GM23338 (cell line): ENCODE data around the gene RAB43. TPM values are rescaled to one million over a fixed set of nuclear protein-coding genes. Genes with fewer than 3 reads are reported as not detected.
"Not testable (repeated sequence)": the region's sequence is repeated elsewhere in the genome, so short reads cannot be mapped to it uniquely, and the experiment has no call there.

Source experiments
- ATAC-seq: fragments of 200-7000 bp; cut with Tn5 transposase; 3 replicates; pipeline ENCODE4 v1.9.1; 2020
- DNase-seq: peaks from one replicate; pipeline ENCODE4 v3.0.0-alpha.2; 2015; ENCODE audit warnings: low spot score
- H2AFZ ChIP-seq: fragments of 200-600 bp; sonication (generic); 2 replicates; pipeline ENCODE4 v1.8.0; 2016; ENCODE audit warnings: antibody characterized with exemption, mild to moderate bottlenecking, moderate library complexity
- H3F3A ChIP-seq: fragments of 200-600 bp; sonication (generic); replicated peaks from 2 replicates; pipeline ENCODE4 v1.8.0; 2017; ENCODE audit warnings: antibody characterized with exemption, mixed run types, low read depth
- H3K27ac ChIP-seq: fragments of 200-600 bp; sonication (generic); 2 replicates; pipeline ENCODE4 v1.6.1; 2016; ENCODE audit warnings: low read depth
- H3K27me3 ChIP-seq: fragments of 200-600 bp; sonication (generic); 2 replicates; pipeline ENCODE4 v1.8.0; 2016; ENCODE audit warnings: mild to moderate bottlenecking, mixed run types, moderate library complexity; ENCODE audit not compliant: insufficient read depth
- H3K36me3 ChIP-seq: fragments of 200-600 bp; sonication (generic); 2 replicates; pipeline ENCODE4 v1.8.0; 2016; ENCODE audit warnings: mild to moderate bottlenecking; ENCODE audit not compliant: insufficient read depth
- H3K4me1 ChIP-seq: fragments of 200-600 bp; sonication (generic); 2 replicates; pipeline ENCODE4 v1.8.0; 2016; ENCODE audit warnings: mild to moderate bottlenecking, moderate library complexity; ENCODE audit not compliant: insufficient read depth
- H3K4me2 ChIP-seq: fragments of 200-600 bp; sonication (generic); 2 replicates; pipeline ENCODE4 v1.7.1; 2017; ENCODE audit warnings: mixed run types
- H3K4me3 ChIP-seq: fragments of 200-600 bp; sonication (generic); 2 replicates; pipeline ENCODE4 v1.6.1; 2016; ENCODE audit warnings: mixed run types
- H3K79me2 ChIP-seq: fragments of 200-600 bp; sonication (generic); replicated peaks from 2 replicates; pipeline ENCODE4 v1.8.0; 2017; ENCODE audit warnings: mild to moderate bottlenecking; ENCODE audit not compliant: insufficient read depth
- H3K9me2 ChIP-seq: fragments of 200-600 bp; sonication (generic); 2 replicates; pipeline ENCODE4 v1.8.0; 2017; ENCODE audit not compliant: insufficient read depth
- H4K20me1 ChIP-seq: fragments of 200-600 bp; sonication (generic); replicated peaks from 2 replicates; pipeline ENCODE4 v1.8.0; 2017; ENCODE audit warnings: mild to moderate bottlenecking; ENCODE audit not compliant: insufficient read depth
- H3K27ac Mint-ChIP-seq: 2 replicates; pipeline ENCODE4 v1.8.0; 2020; ENCODE audit warnings: inconsistent platforms, mild to moderate bottlenecking, moderate library complexity, mixed read lengths
- H3K27me3 Mint-ChIP-seq: 3 replicates; pipeline ENCODE4 v1.8.0; 2022; ENCODE audit warnings: low read depth, mild to moderate bottlenecking, moderate library complexity, mixed read lengths, inconsistent platforms; ENCODE audit not compliant: insufficient read depth, poor library complexity
- H3K36me3 Mint-ChIP-seq: 3 replicates; pipeline ENCODE4 v1.8.0; 2021; ENCODE audit warnings: low read depth, mild to moderate bottlenecking, inconsistent platforms, moderate library complexity, mixed read lengths
- H3K4me1 Mint-ChIP-seq: 3 replicates; pipeline ENCODE4 v1.8.0; 2020; ENCODE audit warnings: mild to moderate bottlenecking, inconsistent platforms, mixed read lengths
- H3K4me3 Mint-ChIP-seq: 3 replicates; pipeline ENCODE4 v1.8.0; 2021; ENCODE audit warnings: moderate library complexity, mild to moderate bottlenecking, inconsistent platforms, mixed read lengths
- H3K9me3 Mint-ChIP-seq: 3 replicates; pipeline ENCODE4 v1.8.0; 2020; ENCODE audit warnings: moderate library complexity, mild to moderate bottlenecking, inconsistent platforms, mixed read lengths
- ETS1 ChIP-seq: IDR thresholded peaks from 2 replicates; pipeline ENCODE4 v1.6.1; 2016; ENCODE audit warnings: antibody characterized with exemption
- EZH2 ChIP-seq: fragments of 200-600 bp; sonication (generic); IDR thresholded peaks from one replicate; pipeline ENCODE4 v1.8.0; 2017; ENCODE audit warnings: antibody characterized with exemption, mild to moderate bottlenecking, low read depth; ENCODE audit not compliant: unreplicated experiment
- POLR2AphosphoS5 ChIP-seq: IDR thresholded peaks from 2 replicates; pipeline ENCODE4 v1.6.1; 2016; ENCODE audit warnings: antibody characterized with exemption, low read depth
- REST ChIP-seq: IDR thresholded peaks from one replicate; pipeline ENCODE4 v1.6.1; 2018; ENCODE audit warnings: antibody characterized with exemption; ENCODE audit not compliant: unreplicated experiment
- STAT1 ChIP-seq: IDR thresholded peaks from one replicate; pipeline ENCODE4 v1.6.1; 2016; ENCODE audit warnings: antibody characterized with exemption; ENCODE audit not compliant: unreplicated experiment
- ZNF331 ChIP-seq: fragments of 250-450 bp; sonication (Bioruptor Pico); IDR thresholded peaks from 2 replicates; pipeline ENCODE4 v1.5.0; 2020; ENCODE audit warnings: low read depth, mild to moderate bottlenecking, moderate library complexity
- polyA plus RNA-seq: library from polyadenylated mRNA; unstranded; fragments of >200 nt; fragmentation: Nextera tagmentation; extraction: Ambion mirVana; gene quantifications from 2 replicates; pipeline ENCODE4 v1.2.1, GENCODE V29; 2016
- total RNA-seq: library from RNA; depleted of rRNA; stranded (reverse); fragments of >200 nt; shearing (Covaris generic); gene quantifications from 2 replicates; pipeline ENCODE4 v1.2.3, GENCODE V29; 2014

The RAB43 gene
- total and polyA plus RNA-seq, 2 experiments from 2014 or later, result 5.7 to 37.0 TPM

DNA sequence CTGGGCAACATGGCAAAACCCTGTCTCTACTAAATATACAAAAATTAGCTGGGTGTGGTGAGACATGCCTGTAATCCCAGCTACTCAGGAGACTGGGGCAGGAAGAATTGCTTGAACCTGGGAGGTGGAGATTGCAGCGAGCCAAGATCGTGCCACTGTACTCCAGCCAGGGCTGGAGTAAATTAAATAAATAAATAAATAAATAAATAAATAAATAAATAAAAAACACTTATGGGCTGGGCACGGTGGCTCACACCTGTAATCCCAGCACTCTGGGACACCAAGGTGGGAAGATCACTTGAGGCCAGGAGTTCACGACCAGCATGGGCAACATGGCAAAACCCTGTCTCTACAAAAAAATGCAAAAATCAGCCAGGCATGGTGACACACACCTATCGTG lies 19.4 kb upstream of the RAB43 start:
- H3K9me2 ChIP-seq, H3K36me3 ChIP-seq, H2AFZ ChIP-seq, H3K4me2 ChIP-seq, H3K27ac Mint-ChIP-seq, H3K4me3 ChIP-seq, H3K4me1 ChIP-seq, H3K27me3 Mint-ChIP-seq, DNase-seq, H4K20me1 ChIP-seq, H3K79me2 ChIP-seq, H3K27ac ChIP-seq, H3K9me3 Mint-ChIP-seq, ATAC-seq, H3F3A ChIP-seq, H3K4me1 Mint-ChIP-seq, H3K27me3 ChIP-seq, H3K4me3 Mint-ChIP-seq: not testable (repeated sequence)
- peaks cover 16% of the 10 kb centered on the region for H3K36me3 Mint-ChIP-seq

GRCh38 chr3:129139911-129140310 lies 18.3 kb upstream of the RAB43 start:
- H3K4me1 ChIP-seq, result no peaks in the 10 kb centered on the region
- no peaks in the 10 kb centered on the region for H4K20me1 ChIP-seq
- H3K27ac ChIP-seq, result no peak overlapping the region
- Mint-ChIP-seq H3K36me3 (peaks cover 11% of the 10 kb centered on the region; the same call in 2 of the 3 replicates), H3K27ac (no peak overlapping the region), H3K9me3 (no peaks in the 10 kb centered on the region), H3K4me1 (no peaks in the 10 kb centered on the region), H3K27me3 (no peaks in the 10 kb centered on the region), H3K4me3 (no peak overlapping the region)
- H3K27me3 ChIP-seq, result no peaks in the 10 kb centered on the region
- DNase-seq, result no peak
- no peak overlapping the region for H2AFZ ChIP-seq
- TF ChIP-seq ETS1 (no peak), POLR2AphosphoS5 (no peak), ZNF331 (CRISPR knock-in tag) (no peak), STAT1 (no peak), EZH2 (no peak), REST (no peak)
- no peaks in the 10 kb centered on the region for H3F3A ChIP-seq
- no peak for ATAC-seq
- H3K4me3 ChIP-seq, result no peak overlapping the region
- H3K9me2 ChIP-seq, result no peaks in the 10 kb centered on the region
- H3K79me2 ChIP-seq, result no peaks in the 10 kb centered on the region
- no peaks in the 10 kb centered on the region for H3K36me3 ChIP-seq
- no peak overlapping the region for H3K4me2 ChIP-seq

- H3K4me3 Mint-ChIP-seq, H3K4me1 Mint-ChIP-seq, ATAC-seq: not testable (repeated sequence)
Measured at GRCh38 chr3:129136275-129136674, 14.7 kb upstream of the RAB43 start.

More at GRCh38 chr3:129136275-129136674, 14.7 kb upstream of the RAB43 start:
- H3K9me3 Mint-ChIP-seq, H2AFZ ChIP-seq, H3K27ac Mint-ChIP-seq, H3K27me3 ChIP-seq, H3K4me2 ChIP-seq, H3K27me3 Mint-ChIP-seq, DNase-seq, H4K20me1 ChIP-seq, H3K4me3 ChIP-seq, H3K36me3 ChIP-seq, H3K27ac ChIP-seq, H3F3A ChIP-seq, H3K9me2 ChIP-seq, H3K4me1 ChIP-seq, H3K79me2 ChIP-seq: not testable (repeated sequence)
- peaks cover 35% of the 10 kb centered on the region for H3K36me3 Mint-ChIP-seq
